ENCODE data around the gene NELFA. TPM values are rescaled to one million over a fixed set of nuclear protein-coding genes. Genes with fewer than 3 reads are reported as not detected.

Gene NELFA
- total RNA-seq, 1 experiment from 2014 or later: 55.0 TPM

- Histone ChIP-seq H4K91ac (ENCODE audit: insufficient read length, low read depth, low read length) (no peak overlapping the region), H3K56ac (ENCODE audit: insufficient read length, low read depth, low read length) (no peak overlapping the region), H4K8ac (replicated peaks; ENCODE audit: insufficient read length, low read depth, low read length) (no peak overlapping the region), H3K79me2 (ENCODE audit: insufficient read depth, low read length) (no peaks in the 10 kb centered on the region; the same call in 1 of the 2 replicates), H3K9ac (ENCODE audit: extremely low read depth, insufficient read length, low read length) (no peak overlapping the region), H2AFZ (ENCODE audit: low read length) (no peak overlapping the region), H4K5ac (ENCODE audit: insufficient read length, low read depth, low read length) (no peak overlapping the region), H3K4ac (ENCODE audit: low read depth, low read length) (no peak overlapping the region), H3K27me3 (ENCODE audit: insufficient read depth, low read length) (no peaks in the 10 kb centered on the region), H3K23ac (ENCODE audit: insufficient read length, low read depth, low read length) (no peak overlapping the region), H4K20me1 (ENCODE audit: control insufficient read depth, insufficient read depth, insufficient read length) (no peaks in the 10 kb centered on the region), H2BK5ac (ENCODE audit: insufficient read length, low read length) (no peak overlapping the region), H2BK12ac (ENCODE audit: insufficient read length, low read depth, low read length) (no peak overlapping the region), H3K9me3 (ENCODE audit: control insufficient read depth, low read depth, low read length) (no peaks in the 10 kb centered on the region), H3K4me1 (ENCODE audit: insufficient read depth, low read length) (no peaks in the 10 kb centered on the region), H2BK120ac (ENCODE audit: low read depth, low read length, poor library complexity, severe bottlenecking) (no peak overlapping the region), H3K18ac (ENCODE audit: insufficient read length, low read depth, low read length) (no peak overlapping the region), H2BK15ac (ENCODE audit: low read depth, low read length) (no peak overlapping the region), H3T11ph (ENCODE audit: low read length) (no peak overlapping the region), H3K27ac (ENCODE audit: insufficient read length, low read depth, low read length) (no peak overlapping the region), H2BK20ac (ENCODE audit: low read depth, low read length, poor library complexity, severe bottlenecking) (no peak overlapping the region), H3K23me2 (ENCODE audit: insufficient read length, low read depth, low read length, poor library complexity, severe bottlenecking) (no peaks in the 10 kb centered on the region), H3K14ac (ENCODE audit: insufficient read depth, low read length) (no peak overlapping the region), H2AK5ac (ENCODE audit: insufficient read length, low read length) (no peak overlapping the region), H3K79me1 (ENCODE audit: insufficient read depth, low read depth, low read length, poor library complexity, severe bottlenecking) (peaks cover 10% of the 10 kb centered on the region), H3K4me2 (ENCODE audit: insufficient read depth, insufficient read length, low read length) (no peak overlapping the region)
- DNase-seq: no peak
- Mint-ChIP-seq H3K27me3 (ENCODE audit: low read depth) (no peaks in the 10 kb centered on the region; the same call in 1 of the 2 replicates), H3K9me3 (no peaks in the 10 kb centered on the region), H3K36me3 (ENCODE audit: insufficient read depth in 1 of 3, low read depth in 3 of 3) (peaks cover 15 to 37% (median 34%) of the 10 kb centered on the region in 3 experiments; a peak in 6 of 7 replicates), H3K4me1 (peaks cover 0 to 4% of the 10 kb centered on the region in 2 experiments; a peak in 1 of 4 replicates), H3K27ac (peak overlapping the region in 1 of 3 experiments; percentile 58; a peak in 2 of 7 replicates), H3K4me3 (no peak overlapping the region)
- TF ChIP-seq, protein P1, sequence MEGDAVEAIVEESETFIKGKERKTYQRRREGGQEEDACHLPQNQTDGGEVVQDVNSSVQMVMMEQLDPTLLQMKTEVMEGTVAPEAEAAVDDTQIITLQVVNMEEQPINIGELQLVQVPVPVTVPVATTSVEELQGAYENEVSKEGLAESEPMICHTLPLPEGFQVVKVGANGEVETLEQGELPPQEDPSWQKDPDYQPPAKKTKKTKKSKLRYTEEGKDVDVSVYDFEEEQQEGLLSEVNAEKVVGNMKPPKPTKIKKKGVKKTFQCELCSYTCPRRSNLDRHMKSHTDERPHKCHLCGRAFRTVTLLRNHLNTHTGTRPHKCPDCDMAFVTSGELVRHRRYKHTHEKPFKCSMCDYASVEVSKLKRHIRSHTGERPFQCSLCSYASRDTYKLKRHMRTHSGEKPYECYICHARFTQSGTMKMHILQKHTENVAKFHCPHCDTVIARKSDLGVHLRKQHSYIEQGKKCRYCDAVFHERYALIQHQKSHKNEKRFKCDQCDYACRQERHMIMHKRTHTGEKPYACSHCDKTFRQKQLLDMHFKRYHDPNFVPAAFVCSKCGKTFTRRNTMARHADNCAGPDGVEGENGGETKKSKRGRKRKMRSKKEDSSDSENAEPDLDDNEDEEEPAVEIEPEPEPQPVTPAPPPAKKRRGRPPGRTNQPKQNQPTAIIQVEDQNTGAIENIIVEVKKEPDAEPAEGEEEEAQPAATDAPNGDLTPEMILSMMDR (conservative IDR thresholded peaks at IDR 0.05): no peak
- WGBS (ENCODE audit: extremely low coverage, insufficient read length, low lambda C conversion rate): no CpG with 5 or more reads among the region's 33 CpGs
Measured at GRCh38 chr4:1989533-1990347, 19.0 kb downstream of the NELFA start.

Data from H9 (cell line).